Epithelial cell of proximal tubule (primary cell): Measurements from ENCODE around the gene TBC1D22A. TPM values are rescaled to one million over a fixed set of nuclear protein-coding genes. Genes with fewer than 3 reads are reported as not detected.

Experiments used
- DNase-seq: peaks from one replicate; pipeline ENCODE4 v3.0.0-alpha.2; 2011; ENCODE audit warnings: low read depth
- H3K4me3 ChIP-seq: 2 replicates; pipeline ENCODE4 v1.5.1; 2011; ENCODE audit warnings: low read depth, mild to moderate bottlenecking, low read length
- CTCF ChIP-seq: conservative IDR thresholded peaks from 2 replicates; pipeline ENCODE4 v1.5.1; 2012; ENCODE audit warnings: low read depth, mild to moderate bottlenecking, low read length
- total RNA-seq: library from RNA; depleted of rRNA; stranded (reverse); fragments of >200 nt; gene quantifications from 2 replicates; pipeline ENCODE4 v1.2.3, GENCODE V29; 2015

The TBC1D22A gene
- total RNA-seq, 1 donor from 2014 or later, result 22.7 TPM

- no peak for DNase-seq
- no peak overlapping the region for H3K4me3 ChIP-seq
- TF ChIP-seq CTCF, result no peak
Measured at GRCh38 chr22:46824344-46824909, 62.0 kb downstream of the TBC1D22A start.

- no peak overlapping the region for H3K4me3 ChIP-seq
- no peak for TF ChIP-seq CTCF
- DNase-seq, result no peak
Measured at GRCh38 chr22:46824980-46825544, 62.6 kb downstream of the TBC1D22A start.

GRCh38 chr22:46826438-46827135 is 64.1 kb downstream of the TBC1D22A start:
- no peak for TF ChIP-seq CTCF
- H3K4me3 ChIP-seq, result no peak overlapping the region
- DNase-seq, result no peak

GRCh38 chr22:46827136-46827780 is 64.8 kb downstream of the TBC1D22A start:
- no peak overlapping the region for H3K4me3 ChIP-seq
- DNase-seq, result no peak
- TF ChIP-seq CTCF, result no peak

- DNase-seq, result no peak
- TF ChIP-seq CTCF, result no peak
- no peak overlapping the region for H3K4me3 ChIP-seq
Measured at GRCh38 chr22:46827781-46828180, 65.3 kb downstream of the TBC1D22A start.

GRCh38 chr22:46828323-46828900 is 66.0 kb downstream of the TBC1D22A start:
- H3K4me3 ChIP-seq, result no peak overlapping the region
- TF ChIP-seq CTCF, result no peak
- no peak for DNase-seq
